H1 (cell line): ENCODE data around the gene KCNAB2. TPM values are rescaled to one million over a fixed set of nuclear protein-coding genes. Genes with fewer than 3 reads are reported as not detected.

Experiments used
- CTCF ChIA-PET: fragments of 300-600 bp; sonication (Branson Sonifier 250); formaldehyde crosslinking; loops from one replicate; lab custom pipeline; 2021; ENCODE audit not compliant: partially characterized antibody; lab: Charles Lee
- POLR2A ChIA-PET: fragments of 300-600 bp; sonication (Branson Sonifier 250); formaldehyde crosslinking; loops from one replicate; lab custom pipeline; 2021; ENCODE audit warnings: inconsistent platforms; ENCODE audit not compliant: partially characterized antibody; lab: Charles Lee
- DNase-seq, 2 experiments: peaks; one replicate each; pipeline versions ENCODE4 v3.0.0 to v3.0.0-alpha.2; 2010 to 2022; ENCODE audit warnings: low spot score in 2 of 2, low read depth in 1 of 2, mixed read lengths in 1 of 2
- FAIRE-seq: peaks from 2 replicates; lab custom pipeline; 2011; peaks lifted over from hg19 to GRCh38; lab: Jason Lieb, UNC
- H2AFZ ChIP-seq: 2 replicates; pipeline ENCODE4 v1.8.1; 2012; ENCODE audit warnings: low read length, inconsistent platforms
- H2AK5ac ChIP-seq: 2 replicates; pipeline ENCODE4 v1.6.1; 2013; ENCODE audit warnings: low read depth, low read length
- H2BK120ac ChIP-seq: replicated peaks from 2 replicates; pipeline ENCODE3; 2013; ENCODE audit warnings: low read depth, low read length, inconsistent platforms
- H2BK12ac ChIP-seq: 2 replicates; pipeline ENCODE4 v1.6.1; 2013; ENCODE audit warnings: low read depth, low read length
- H2BK15ac ChIP-seq: 2 replicates; pipeline ENCODE4 v1.6.1; 2013; ENCODE audit warnings: low read length
- H2BK20ac ChIP-seq: 2 replicates; pipeline ENCODE4 v1.6.1; 2013; ENCODE audit warnings: low read length
- H2BK5ac ChIP-seq: 2 replicates; pipeline ENCODE4 v1.6.1; 2013; ENCODE audit warnings: low read depth, low read length
- H3K14ac ChIP-seq: 2 replicates; pipeline ENCODE4 v1.6.1; 2013; ENCODE audit warnings: inconsistent platforms; ENCODE audit not compliant: insufficient read length
- H3K18ac ChIP-seq: 2 replicates; pipeline ENCODE4 v1.6.1; 2013; ENCODE audit warnings: low read length; ENCODE audit errors: extremely low read depth
- H3K23ac ChIP-seq: 2 replicates; pipeline ENCODE4 v1.6.1; 2013; ENCODE audit warnings: inconsistent platforms; ENCODE audit not compliant: insufficient read length
- H3K23me2 ChIP-seq: 2 replicates; pipeline ENCODE4 v1.6.1; 2013; ENCODE audit warnings: low read depth, low read length
- H3K27ac ChIP-seq: 2 replicates; pipeline ENCODE4 v1.6.1; 2011; ENCODE audit warnings: low read depth, low read length, inconsistent platforms
- H3K27me3 ChIP-seq, 4 experiments: replicated peaks in 1 of 4; 1 replicate in 1 of 4; 2 replicates in 3 of 4; pipeline versions ENCODE4 v1.6.1 to v1.8.1; 2011 to 2013; ENCODE audit warnings: low read length in 3 of 4, mild to moderate bottlenecking in 3 of 4, inconsistent platforms in 2 of 4, mixed read lengths in 2 of 4, moderate library complexity in 1 of 4; ENCODE audit not compliant: control insufficient read depth in 3 of 4, insufficient read depth in 3 of 4; ENCODE audit errors: extremely low read depth in 1 of 4
- H3K36me3 ChIP-seq, 4 experiments: 2 replicates each; pipeline versions ENCODE4 v1.6.1 to v1.8.1; 2011 to 2013; ENCODE audit warnings: mild to moderate bottlenecking in 4 of 4, low read length in 3 of 4, moderate library complexity in 2 of 4, control low read depth in 1 of 4, inconsistent platforms in 1 of 4; ENCODE audit not compliant: insufficient read depth in 4 of 4, control insufficient read depth in 2 of 4
- H3K4ac ChIP-seq: replicated peaks from 2 replicates; pipeline ENCODE3; 2013; ENCODE audit warnings: low read length, low read depth, mixed read lengths, inconsistent platforms; ENCODE audit not compliant: insufficient read length
- H3K4me1 ChIP-seq, 4 experiments: replicated peaks in 1 of 4; 1 replicate in 1 of 4; 2 replicates in 3 of 4; pipeline versions ENCODE4 v1.6.1 to v1.8.1; 2011 to 2013; ENCODE audit warnings: low read length in 3 of 4, inconsistent platforms in 2 of 4, mixed read lengths in 1 of 4; ENCODE audit not compliant: insufficient read depth in 4 of 4, control insufficient read depth in 3 of 4
- H3K4me2 ChIP-seq, 2 experiments: 2 replicates each; pipeline versions ENCODE4 v1.6.1 to v1.8.1; 2011 to 2013; ENCODE audit warnings: low read depth in 2 of 2, low read length in 2 of 2, control low read depth in 1 of 2, inconsistent platforms in 1 of 2, mild to moderate bottlenecking in 1 of 2; ENCODE audit not compliant: insufficient read depth in 1 of 2
- H3K4me3 ChIP-seq, 4 experiments: fragments of 200-600, 300-600 bp in 1 of 4; sonication (generic), shearing (Covaris generic), sonication (Bioruptor Twin) in 1 of 4; 2 replicates each; pipeline versions ENCODE4 v1.5.1 to v1.8.1; 2011 to 2016; ENCODE audit warnings: low read length in 4 of 4, low read depth in 3 of 4, control low read depth in 2 of 4, inconsistent platforms in 2 of 4, mild to moderate bottlenecking in 2 of 4, mixed read lengths in 1 of 4, moderate library complexity in 1 of 4; ENCODE audit not compliant: insufficient read depth in 2 of 4; ENCODE audit errors: extremely low read depth in 1 of 4
- H3K56ac ChIP-seq: replicated peaks from 2 replicates; pipeline ENCODE3; 2013; ENCODE audit warnings: low read depth, mild to moderate bottlenecking, mixed read lengths, low read length, inconsistent platforms; ENCODE audit not compliant: insufficient read length
- H3K79me1 ChIP-seq: 2 replicates; pipeline ENCODE4 v1.6.1; 2013; ENCODE audit warnings: low read depth, low read length, control low read depth
- H3K79me2 ChIP-seq, 2 experiments: 2 replicates each; pipeline versions ENCODE4 v1.6.1 to v1.8.1; 2012 to 2013; ENCODE audit warnings: low read length in 2 of 2, mild to moderate bottlenecking in 2 of 2, inconsistent platforms in 1 of 2; ENCODE audit not compliant: insufficient read depth in 2 of 2, control insufficient read depth in 1 of 2
- H3K9ac ChIP-seq, 4 experiments: replicated peaks in 1 of 4; 1 replicate in 1 of 4; 2 replicates in 3 of 4; pipeline versions ENCODE4 v1.6.1 to v1.8.1; 2011 to 2013; ENCODE audit warnings: low read depth in 3 of 4, low read length in 3 of 4, control low read depth in 2 of 4, mild to moderate bottlenecking in 2 of 4, moderate library complexity in 2 of 4, inconsistent platforms in 1 of 4; ENCODE audit errors: extremely low read depth in 1 of 4
- H3K9me3 ChIP-seq, 2 experiments: 2 replicates each; pipeline versions ENCODE4 v1.6.1 to v1.8.1; 2012 to 2013; ENCODE audit warnings: mild to moderate bottlenecking in 2 of 2, moderate library complexity in 2 of 2, control low read depth in 1 of 2, inconsistent platforms in 1 of 2, low read depth in 1 of 2, low read length in 1 of 2, mixed read lengths in 1 of 2; ENCODE audit not compliant: insufficient read depth in 2 of 2
- H4K20me1 ChIP-seq, 2 experiments: replicated peaks in 1 of 2; 2 replicates each; pipeline versions ENCODE3 to v1.8.1; 2011 to 2013; ENCODE audit warnings: inconsistent platforms in 2 of 2, low read length in 2 of 2, mild to moderate bottlenecking in 1 of 2; ENCODE audit not compliant: insufficient read depth in 2 of 2, control insufficient read depth in 1 of 2
- H4K5ac ChIP-seq: 2 replicates; pipeline ENCODE4 v1.6.1; 2013; ENCODE audit warnings: low read length, low read depth, mixed read lengths, inconsistent platforms; ENCODE audit not compliant: insufficient read length
- H4K8ac ChIP-seq: 2 replicates; pipeline ENCODE4 v1.8.0; 2013; ENCODE audit warnings: mild to moderate bottlenecking, moderate library complexity, low read length, inconsistent platforms; ENCODE audit not compliant: insufficient read depth; ENCODE audit errors: extremely low read depth
- H4K91ac ChIP-seq: replicated peaks from 2 replicates; pipeline ENCODE3; 2013; ENCODE audit warnings: low read length, mixed read lengths, inconsistent platforms; ENCODE audit not compliant: insufficient read length
- TAF7 ChIP-seq: optimal IDR thresholded peaks from 2 replicates; pipeline ENCODE3; 2011; ENCODE audit warnings: low read depth, mild to moderate bottlenecking, inconsistent platforms, low read length, moderate library complexity, borderline replicate concordance
- WGBS, 2 experiments: shearing (Covaris generic) in 1 of 2; methylation state at CpG; one replicate each; pipeline versions ENCODE4 v1.1.6 to v1.1.7; 2013 to 2015; ENCODE audit warnings: low lambda C conversion rate in 2 of 2, mixed read lengths in 2 of 2, inconsistent platforms in 1 of 2, low coverage in 1 of 2, missing lambda C conversion rate in 1 of 2; ENCODE audit not compliant: insufficient replicate concordance in 2 of 2, insufficient coverage in 1 of 2, insufficient read length in 1 of 2; ENCODE audit errors: extremely low coverage in 1 of 2, missing lambda C conversion rate in 1 of 2; 5-methylcytosine and 5-hydroxymethylcytosine counted together
- polyA plus RNA-seq, 7 experiments: library from polyadenylated mRNA; depleted of rRNA in 3 of 7; stranded (reverse) in 5 of 7; unstranded in 2 of 7; fragments of >200 nt in 5 of 7; fragments of 200-250 nt in 2 of 7; gene quantifications; 1 replicate in 5 of 7; 2 replicates in 1 of 7; 4 replicates in 1 of 7; pipeline versions ENCODE4 v1.2.1 to v1.2.3, GENCODE V29; 2011 to 2013; ENCODE audit warnings: missing spikeins in 2 of 7, mixed read lengths in 2 of 7
- total RNA-seq: library from RNA; stranded (reverse); fragmentation: NEBNext Ultra II Directional; extraction: Animal tissue kit (Norgen Biotek cat#: 25700); gene quantifications from 2 replicates; pipeline ENCODE4 v1.2.1, GENCODE V29; 2021

Gene KCNAB2
- total and polyA plus RNA-seq, 2 of the 8 experiments (the other 6 are each of a cell fraction or from before 2014, with no cell fraction given) = 4.5 to 7.0 TPM

DNA sequence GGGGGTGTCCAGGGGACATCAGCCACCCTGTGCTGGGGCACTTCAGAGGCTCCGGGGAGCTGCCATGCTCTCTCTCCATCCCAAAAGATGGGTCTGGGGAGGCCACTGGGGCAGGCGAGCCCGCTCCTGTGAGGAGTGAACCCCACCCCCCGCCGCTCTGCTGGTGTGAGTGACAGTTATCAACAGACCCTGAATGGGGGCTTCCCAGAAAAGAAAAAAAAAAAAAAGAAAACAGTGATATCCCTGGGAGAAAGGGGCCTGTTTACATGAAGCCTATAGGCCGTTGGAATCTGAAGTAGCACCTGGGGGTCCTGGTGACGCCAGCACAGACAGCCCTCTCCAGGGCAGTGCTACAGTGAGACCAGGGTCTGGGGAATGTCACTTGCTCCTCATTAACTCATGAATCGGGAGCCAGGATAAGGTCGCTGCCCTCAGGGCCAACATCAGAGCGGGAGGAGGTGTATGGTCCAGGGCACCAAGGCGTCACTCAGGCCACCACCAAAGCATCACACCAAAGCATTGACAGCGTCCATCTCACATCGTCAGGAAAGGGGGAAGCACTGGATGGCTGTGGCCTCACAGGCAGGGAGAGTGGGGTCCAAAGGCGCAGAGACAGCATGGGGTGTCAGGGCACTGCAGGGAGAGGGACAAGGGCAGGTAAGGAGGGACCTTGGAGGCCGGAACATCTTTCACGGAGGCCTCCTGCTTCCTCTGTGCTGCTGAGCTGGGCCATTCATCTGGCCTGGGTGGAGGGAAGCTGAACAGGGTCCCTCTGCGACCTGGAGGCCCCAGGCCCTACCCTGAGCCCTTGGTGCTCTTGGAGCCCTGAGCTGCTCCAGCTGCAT lies 45.0 kb upstream of the KCNAB2 start:
- Histone ChIP-seq H2AFZ (no peak overlapping the region), H3K36me3 (no peaks in the 10 kb centered on the region), H2AK5ac (peak overlapping the region; percentile 65; the same call in 1 of the 2 replicates), H4K5ac (no peak overlapping the region), H2BK5ac (no peak overlapping the region), H3K27me3 (peaks cover 0 to 8% (median 0%) of the 10 kb centered on the region in 4 experiments; a peak in 3 of 7 replicates), H3K9ac (no peak overlapping the region; a peak in 1 of 7 replicates), H3K9me3 (no peaks in the 10 kb centered on the region), H3K4ac (no peak overlapping the region), H2BK15ac (no peak overlapping the region), H3K4me2 (no peak overlapping the region), H3K79me1 (no peaks in the 10 kb centered on the region; the same call in 1 of the 2 replicates), H3K56ac (no peak overlapping the region), H3K4me1 (peaks cover 0 to 6% (median 4%) of the 10 kb centered on the region in 4 experiments; a peak in 4 of 7 replicates), H3K23me2 (no peaks in the 10 kb centered on the region), H4K8ac (peak overlapping the region; percentile 11; the same call in 1 of the 2 replicates), H2BK12ac (peak overlapping the region; percentile 23; the same call in 1 of the 2 replicates), H3K14ac (no peak overlapping the region), H2BK120ac (no peak overlapping the region), H3K27ac (no peak overlapping the region)
- POLR2A ChIA-PET = no interaction called here
- no peak for DNase-seq
- WGBS, 2 experiments = 88% methylated on average over 14 of the region's 17 CpGs; no CpG with 5 or more reads in 1 of the 2 experiments
- TF ChIP-seq TAF7 = no peak
- TF ChIP-seq, all 59 proteins: peak for 0
- Histone ChIP-seq H2BK20ac (no peak overlapping the region), H3K23ac (no peak overlapping the region), H3K4me3 (no peak overlapping the region), H3K18ac (no peak overlapping the region), H4K20me1 (peaks cover 0 to 4% of the 10 kb centered on the region in 2 experiments), H3K79me2 (no peaks in the 10 kb centered on the region), H4K91ac (no peak overlapping the region)
- FAIRE-seq = no peak
- CTCF ChIA-PET = no interaction called here
